ENCODE results near the gene SAMD9L. TPM values are rescaled to one million over a fixed set of nuclear protein-coding genes. Genes with fewer than 3 reads are reported as not detected.

SAMD9L gene
- total RNA-seq, 1 donor from 2014 or later, result 3.7 TPM

DNA sequence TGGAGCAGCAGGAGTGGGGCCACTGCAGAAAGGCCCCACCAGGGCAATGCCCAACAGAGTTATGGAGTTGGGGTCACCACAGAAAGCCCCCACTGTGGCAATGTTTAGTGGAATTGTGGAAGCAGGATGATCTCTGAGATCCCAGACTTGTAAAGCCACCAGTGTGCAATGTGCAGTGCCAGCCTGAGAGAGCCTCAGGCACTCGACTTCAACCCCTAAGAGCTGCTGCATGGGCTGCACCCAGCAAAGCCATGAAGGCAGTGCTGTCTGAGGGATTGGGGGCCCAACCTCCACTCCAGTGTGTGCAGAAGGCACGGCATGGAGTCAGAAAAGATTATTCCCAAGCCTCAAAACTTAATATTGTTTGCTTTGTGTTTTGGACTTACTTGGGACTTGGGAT is 50.8 kb downstream of the SAMD9L start:
- Histone ChIP-seq H3K4me3 (no peak overlapping the region), H3K4me1 (no peaks in the 10 kb centered on the region), H3K36me3 (no peaks in the 10 kb centered on the region), H3K27me3 (ENCODE audit: low read depth) (no peaks in the 10 kb centered on the region), H3K9me3 (replicated peaks) (peaks cover 69% of the 10 kb centered on the region), H3K27ac (replicated peaks) (no peak overlapping the region)
- DNase-seq, result no peak
- TF ChIP-seq, protein P1, sequence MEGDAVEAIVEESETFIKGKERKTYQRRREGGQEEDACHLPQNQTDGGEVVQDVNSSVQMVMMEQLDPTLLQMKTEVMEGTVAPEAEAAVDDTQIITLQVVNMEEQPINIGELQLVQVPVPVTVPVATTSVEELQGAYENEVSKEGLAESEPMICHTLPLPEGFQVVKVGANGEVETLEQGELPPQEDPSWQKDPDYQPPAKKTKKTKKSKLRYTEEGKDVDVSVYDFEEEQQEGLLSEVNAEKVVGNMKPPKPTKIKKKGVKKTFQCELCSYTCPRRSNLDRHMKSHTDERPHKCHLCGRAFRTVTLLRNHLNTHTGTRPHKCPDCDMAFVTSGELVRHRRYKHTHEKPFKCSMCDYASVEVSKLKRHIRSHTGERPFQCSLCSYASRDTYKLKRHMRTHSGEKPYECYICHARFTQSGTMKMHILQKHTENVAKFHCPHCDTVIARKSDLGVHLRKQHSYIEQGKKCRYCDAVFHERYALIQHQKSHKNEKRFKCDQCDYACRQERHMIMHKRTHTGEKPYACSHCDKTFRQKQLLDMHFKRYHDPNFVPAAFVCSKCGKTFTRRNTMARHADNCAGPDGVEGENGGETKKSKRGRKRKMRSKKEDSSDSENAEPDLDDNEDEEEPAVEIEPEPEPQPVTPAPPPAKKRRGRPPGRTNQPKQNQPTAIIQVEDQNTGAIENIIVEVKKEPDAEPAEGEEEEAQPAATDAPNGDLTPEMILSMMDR (IDR thresholded peaks at IDR 0.05; ENCODE audit: borderline replicate concordance), result no peak
- intact Hi-C loops (cut with micrococcal nuclease), result no loop called here

DNA sequence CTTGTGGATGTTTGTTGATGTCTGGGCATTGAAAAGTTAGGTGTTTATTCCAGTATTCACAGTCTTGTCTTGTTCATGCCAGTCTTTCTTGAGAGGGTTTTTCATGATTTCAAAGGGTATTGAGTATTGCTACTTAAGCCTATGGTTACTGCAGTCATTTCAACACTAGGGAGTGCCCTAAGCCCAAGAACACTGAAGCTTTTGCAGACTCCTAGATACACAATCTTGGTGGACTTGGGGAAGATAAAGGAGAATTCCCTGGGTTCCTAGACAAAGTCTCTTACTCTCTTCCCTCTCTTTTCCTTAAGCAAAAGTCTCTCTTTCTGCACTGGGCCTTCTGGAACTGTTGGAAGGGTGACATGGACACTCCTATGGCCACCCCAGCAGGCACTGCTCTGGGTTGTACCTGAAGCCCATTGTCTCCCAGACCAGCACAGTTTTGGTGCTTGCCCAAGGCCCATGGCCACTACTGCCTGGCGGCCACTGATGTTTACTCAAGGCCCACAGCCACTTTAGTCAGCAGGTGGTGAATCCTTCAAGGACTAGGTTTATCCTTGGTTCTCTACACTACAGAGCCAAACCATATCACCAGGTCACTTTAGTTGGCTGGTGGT is 55.3 kb downstream of the SAMD9L start:
- no peaks in the 10 kb centered on the region for H3K36me3 ChIP-seq
- DNase-seq, result no peak
- no peak overlapping the region for H3K4me3 ChIP-seq
- H3K9me3 ChIP-seq (replicated peaks), result peaks cover 41% of the 10 kb centered on the region
- TF ChIP-seq, protein P1 (IDR thresholded peaks at IDR 0.05; ENCODE audit: borderline replicate concordance), result no peak
- intact Hi-C loops (cut with micrococcal nuclease), result no loop called here
- no peaks in the 10 kb centered on the region for H3K4me1 ChIP-seq
- no peak overlapping the region for H3K27ac ChIP-seq (replicated peaks)
- H3K27me3 ChIP-seq (ENCODE audit: low read depth), result no peaks in the 10 kb centered on the region

Other genes with a start within 250 kb of the SAMD9L start
- gene SAMD9, start 30.4 kb downstream of the SAMD9L start, total RNA-seq, result 2.8 TPM
- not detected for gene HEPACAM2, start 78.1 kb upstream of the SAMD9L start, total RNA-seq
- 19.5 TPM for gene VPS50, start 84.0 kb upstream of the SAMD9L start, total RNA-seq

Measured in left ventricle myocardium inferior (tissue), 1 donor.